Cardiac fibroblast (primary cell): Measurements from ENCODE around the gene PANK3.

Source experiments
- DNase-seq, 2 donors: peaks; one replicate each; pipeline versions ENCODE4 v3.0.0 to v3.0.0-alpha.2; 2010; ENCODE audit warnings: low read depth in 2 of 2
- H3K4me3 ChIP-seq, 2 donors: replicated peaks in 1 of 2; 1 replicate in 1 of 2; 2 replicates in 1 of 2; pipeline ENCODE4 v1.5.1; 2011; ENCODE audit warnings: low read depth in 2 of 2, low read length in 2 of 2, mild to moderate bottlenecking in 2 of 2, moderate library complexity in 1 of 2
- TF ChIP-seq, protein P1 (sequence below): IDR thresholded peaks from one replicate; pipeline ENCODE4 v1.5.1; 2011; ENCODE audit warnings: low read depth, mild to moderate bottlenecking, low read length, inconsistent platforms

Gene PANK3

DNA sequence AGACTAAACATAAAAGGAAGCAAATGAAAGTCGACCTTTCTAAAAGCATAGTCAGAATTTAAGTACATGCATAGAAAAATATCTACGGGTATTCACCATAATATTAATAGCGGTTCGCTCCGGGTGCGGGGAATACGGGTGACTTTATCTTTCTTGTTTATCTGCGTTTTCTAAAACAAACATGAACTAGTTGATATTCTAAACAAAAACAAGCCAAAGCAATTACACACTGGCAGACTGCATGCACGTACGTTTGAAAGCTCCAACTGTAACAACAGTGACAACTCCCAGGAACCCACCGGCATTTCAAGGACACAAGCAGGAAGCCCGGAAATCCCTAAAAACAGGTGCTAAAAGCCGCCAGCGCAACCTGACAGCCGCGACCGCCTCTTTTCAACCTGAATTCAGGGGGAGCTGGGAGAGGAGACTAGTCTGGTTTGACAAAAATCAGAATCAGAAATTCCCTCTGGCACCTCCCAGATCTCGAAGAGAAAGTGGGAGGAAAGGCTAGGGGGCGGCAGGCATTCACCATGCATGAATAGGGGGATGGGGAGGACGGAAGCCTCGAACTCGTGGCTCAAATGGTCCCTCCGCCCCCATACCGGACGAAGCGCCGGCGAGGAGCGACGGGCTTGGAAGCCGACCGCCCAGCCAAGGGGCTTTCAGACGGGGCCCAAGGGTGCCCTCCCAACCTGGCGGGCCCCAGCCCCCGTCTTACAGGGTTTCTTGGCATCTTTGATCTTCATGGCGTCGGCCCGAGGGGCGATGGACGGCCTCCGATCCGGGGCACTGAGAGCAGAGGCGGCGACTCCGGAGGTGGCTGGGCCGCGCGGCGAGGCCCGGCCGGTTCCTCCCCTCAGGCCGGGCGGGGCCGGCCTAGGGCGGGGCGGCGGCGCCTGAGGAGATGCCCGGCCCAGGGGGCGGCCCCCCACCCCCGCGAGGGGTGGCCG is at the start of gene PANK3:
Gene PANK3 (minus strand): TSS at position 831 of the 950 bp plus-strand sequence. CDS start 85 bp downstream, at position 746.
- peak within 1 kb of the TSS; percentile 86 to 97 for H3K4me3 ChIP-seq
- DNase-seq, result no peak
- TF ChIP-seq, protein P1, sequence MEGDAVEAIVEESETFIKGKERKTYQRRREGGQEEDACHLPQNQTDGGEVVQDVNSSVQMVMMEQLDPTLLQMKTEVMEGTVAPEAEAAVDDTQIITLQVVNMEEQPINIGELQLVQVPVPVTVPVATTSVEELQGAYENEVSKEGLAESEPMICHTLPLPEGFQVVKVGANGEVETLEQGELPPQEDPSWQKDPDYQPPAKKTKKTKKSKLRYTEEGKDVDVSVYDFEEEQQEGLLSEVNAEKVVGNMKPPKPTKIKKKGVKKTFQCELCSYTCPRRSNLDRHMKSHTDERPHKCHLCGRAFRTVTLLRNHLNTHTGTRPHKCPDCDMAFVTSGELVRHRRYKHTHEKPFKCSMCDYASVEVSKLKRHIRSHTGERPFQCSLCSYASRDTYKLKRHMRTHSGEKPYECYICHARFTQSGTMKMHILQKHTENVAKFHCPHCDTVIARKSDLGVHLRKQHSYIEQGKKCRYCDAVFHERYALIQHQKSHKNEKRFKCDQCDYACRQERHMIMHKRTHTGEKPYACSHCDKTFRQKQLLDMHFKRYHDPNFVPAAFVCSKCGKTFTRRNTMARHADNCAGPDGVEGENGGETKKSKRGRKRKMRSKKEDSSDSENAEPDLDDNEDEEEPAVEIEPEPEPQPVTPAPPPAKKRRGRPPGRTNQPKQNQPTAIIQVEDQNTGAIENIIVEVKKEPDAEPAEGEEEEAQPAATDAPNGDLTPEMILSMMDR, result no peak

- TF ChIP-seq, protein P1, result no peak
- DNase-seq, result peak in 1 of 2 donors; percentile 18
- H3K4me3 ChIP-seq, result no peak overlapping the region
Measured at GRCh38 chr5:168624850-168625364, 45.7 kb upstream of the PANK3 start.

DNA sequence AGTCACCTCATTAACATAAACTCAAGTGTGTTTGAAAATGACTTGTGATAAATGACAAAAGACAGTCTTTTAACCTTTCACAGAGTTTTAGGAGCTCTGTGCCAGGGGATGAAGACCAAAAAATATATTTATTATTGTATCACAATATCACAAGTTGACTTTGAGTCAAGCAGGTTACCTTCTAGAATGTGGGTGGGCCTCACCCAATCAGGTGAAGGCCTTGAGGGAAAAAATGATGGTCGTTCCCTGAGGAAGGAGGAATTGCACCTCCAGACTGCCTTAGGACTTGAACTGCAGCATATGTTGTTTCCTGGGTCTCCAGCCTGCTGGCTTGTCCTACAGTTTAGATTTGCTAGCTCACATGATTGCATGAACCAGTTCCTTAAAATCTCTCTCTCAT is 41.6 kb upstream of the PANK3 start:
- H3K4me3 ChIP-seq, result no peak overlapping the region

DNA sequence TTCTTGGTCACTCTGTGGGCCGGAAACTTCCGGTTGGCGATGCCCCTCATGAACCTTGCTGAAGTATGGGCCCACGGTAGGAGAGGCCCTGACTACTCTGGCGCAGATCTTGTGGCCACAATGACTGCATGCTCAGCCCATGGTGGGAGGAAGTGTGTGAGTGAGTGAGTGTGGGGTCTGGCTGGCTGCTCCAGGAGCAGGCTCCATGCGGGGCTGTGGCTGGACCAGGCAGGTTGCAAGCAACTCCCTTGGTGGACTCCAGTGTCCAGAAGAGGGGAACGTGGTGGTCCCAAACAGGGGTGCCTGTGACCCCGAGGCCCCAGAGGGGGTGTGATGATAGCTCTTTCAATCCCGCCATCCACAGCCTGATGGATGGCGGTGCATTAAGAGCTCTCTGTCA is 35.5 kb upstream of the PANK3 start:
- DNase-seq, result no peak
- H3K4me3 ChIP-seq, result no peak overlapping the region
- TF ChIP-seq, protein P1, result no peak

More for the DNA sequence above, 41.6 kb upstream of the PANK3 start:
- DNase-seq, result no peak
- TF ChIP-seq, protein P1, result no peak

GRCh38 chr5:168613996-168614395 is 34.8 kb upstream of the PANK3 start:
- no peak for DNase-seq
- TF ChIP-seq, protein P1, result no peak

DNA sequence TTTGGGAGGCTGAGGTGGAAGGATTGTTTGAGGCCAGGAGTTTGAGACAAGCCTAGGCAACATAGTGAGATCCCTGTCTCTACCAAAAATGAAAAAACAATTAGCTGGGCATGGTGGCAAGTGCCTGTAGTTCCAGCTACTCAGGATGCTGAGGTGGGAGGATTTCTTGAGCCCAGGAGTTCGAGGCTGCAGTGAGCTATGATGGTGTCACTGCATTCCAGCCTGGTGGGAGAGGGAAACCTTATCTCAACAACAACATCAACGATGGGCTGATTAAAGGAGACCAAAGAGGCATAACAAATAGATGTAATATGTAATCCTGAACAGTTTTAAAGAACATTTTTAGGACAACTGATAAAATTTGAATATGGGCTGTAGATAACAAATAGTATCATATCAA is 34.2 kb upstream of the PANK3 start:
- TF ChIP-seq, protein P1, result no peak
- H3K4me3 ChIP-seq, result no peak overlapping the region
- DNase-seq, result no peak

More at GRCh38 chr5:168613996-168614395, 34.8 kb upstream of the PANK3 start:
- no peak overlapping the region for H3K4me3 ChIP-seq
